Ascending aorta (tissue), 2 donors: ENCODE results near the gene TMEM178A. TPM values are rescaled to one million over a fixed set of nuclear protein-coding genes. Genes with fewer than 3 reads are reported as not detected.
A peak's percentile ranks its signal among the peaks of the same experiment; 100 is the strongest.

Experiments used
- DNase-seq, 2 donors: peaks; one replicate each; pipeline ENCODE4 v3.0.0-alpha.2; 2019; ENCODE audit warnings: low spot score in 2 of 2
- H3K27ac ChIP-seq, 2 donors: fragments of 200-600 bp; sonication (generic); one replicate each; pipeline ENCODE4 v1.5.1; 2016 to 2017; ENCODE audit warnings: mild to moderate bottlenecking in 1 of 2
- H3K27me3 ChIP-seq: fragments of 200-600 bp; sonication (generic); one replicate; pipeline ENCODE4 v1.5.1; 2017
- H3K36me3 ChIP-seq, 2 donors: fragments of 200-600 bp; sonication (generic); one replicate each; pipeline ENCODE4 v1.5.1; 2016
- H3K4me1 ChIP-seq, 2 donors: fragments of 200-600 bp; sonication (generic); one replicate each; pipeline ENCODE4 v1.5.1; 2016 to 2017; ENCODE audit warnings: mild to moderate bottlenecking in 1 of 2
- H3K4me3 ChIP-seq, 2 donors: fragments of 200-600 bp; sonication (generic); one replicate each; pipeline ENCODE4 v1.5.1; 2016 to 2017; ENCODE audit warnings: mild to moderate bottlenecking in 1 of 2
- H3K9me3 ChIP-seq, 2 donors: fragments of 200-600 bp; sonication (generic); one replicate each; pipeline ENCODE4 v1.5.1; 2016
- intact Hi-C: fragments of 100-400 bp; cut with DNase I; formaldehyde crosslinking; loops from one replicate; pipeline ENCODE4 v1.15.1; 2023
- total RNA-seq: library from RNA; depleted of rRNA; stranded (reverse); fragments of >200 nt; gene quantifications from one replicate; pipeline ENCODE4 v1.1.0, GENCODE V29; 2016
- TF ChIP-seq, protein P1 (sequence below), 3 experiments: fragments of 200-600 bp in 2 of 3; fragments of 450-650 bp in 1 of 3; sonication (generic) in 2 of 3; IDR thresholded peaks; one replicate each; pipeline ENCODE4 v1.5.1; 2016 to 2019; ENCODE audit warnings: antibody characterized with exemption in 3 of 3, mild to moderate bottlenecking in 1 of 3, moderate library complexity in 1 of 3

TMEM178A gene
- 29.5 TPM for total RNA-seq

DNA sequence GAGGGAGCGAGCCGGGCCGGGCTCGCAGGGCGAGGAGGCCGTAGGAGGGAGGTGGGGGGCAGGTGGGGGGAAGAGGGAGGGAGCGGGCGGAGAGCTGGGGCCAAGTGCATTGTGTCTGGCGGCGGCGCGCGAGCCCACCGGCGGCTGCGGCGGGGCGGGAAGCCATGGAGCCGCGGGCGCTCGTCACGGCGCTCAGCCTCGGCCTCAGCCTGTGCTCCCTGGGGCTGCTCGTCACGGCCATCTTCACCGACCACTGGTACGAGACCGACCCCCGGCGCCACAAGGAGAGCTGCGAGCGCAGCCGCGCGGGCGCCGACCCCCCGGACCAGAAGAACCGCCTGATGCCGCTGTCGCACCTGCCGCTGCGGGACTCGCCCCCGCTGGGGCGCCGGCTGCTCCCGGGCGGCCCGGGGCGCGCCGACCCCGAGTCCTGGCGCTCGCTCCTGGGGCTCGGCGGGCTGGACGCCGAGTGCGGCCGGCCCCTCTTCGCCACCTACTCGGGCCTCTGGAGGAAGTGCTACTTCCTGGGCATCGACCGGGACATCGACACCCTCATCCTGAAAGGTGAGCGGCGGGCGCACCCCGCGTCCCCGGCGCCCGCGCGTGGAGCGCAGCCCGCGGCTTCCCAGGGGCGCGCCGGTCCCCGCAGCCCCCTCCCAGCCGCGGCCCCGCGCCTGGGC, at the start of gene TMEM178A:
Gene TMEM178A (plus strand): TSS at position 107 of the 680 bp plus-strand sequence. CDS start 58 bp downstream, at position 165.
- DNase-seq = no peak
- Histone ChIP-seq H3K4me3 (peak within 1 kb of the TSS; percentile 86 to 92), H3K36me3 (no peaks in the 10 kb centered on the region), H3K9me3 (no peaks in the 10 kb centered on the region), H3K4me1 (peaks cover 0 to 10% of the 10 kb centered on the region in 2 donors), H3K27ac (peak within 1 kb of the TSS in 1 of 2 donors; percentile 40), H3K27me3 (no peaks in the 10 kb centered on the region)
- intact Hi-C loops = loop anchor here (5.0 kb wide), 2 partner anchors 56 to 111 kb away; partner anchors contain the start of gene THUMPD2
- TF ChIP-seq, protein P1, sequence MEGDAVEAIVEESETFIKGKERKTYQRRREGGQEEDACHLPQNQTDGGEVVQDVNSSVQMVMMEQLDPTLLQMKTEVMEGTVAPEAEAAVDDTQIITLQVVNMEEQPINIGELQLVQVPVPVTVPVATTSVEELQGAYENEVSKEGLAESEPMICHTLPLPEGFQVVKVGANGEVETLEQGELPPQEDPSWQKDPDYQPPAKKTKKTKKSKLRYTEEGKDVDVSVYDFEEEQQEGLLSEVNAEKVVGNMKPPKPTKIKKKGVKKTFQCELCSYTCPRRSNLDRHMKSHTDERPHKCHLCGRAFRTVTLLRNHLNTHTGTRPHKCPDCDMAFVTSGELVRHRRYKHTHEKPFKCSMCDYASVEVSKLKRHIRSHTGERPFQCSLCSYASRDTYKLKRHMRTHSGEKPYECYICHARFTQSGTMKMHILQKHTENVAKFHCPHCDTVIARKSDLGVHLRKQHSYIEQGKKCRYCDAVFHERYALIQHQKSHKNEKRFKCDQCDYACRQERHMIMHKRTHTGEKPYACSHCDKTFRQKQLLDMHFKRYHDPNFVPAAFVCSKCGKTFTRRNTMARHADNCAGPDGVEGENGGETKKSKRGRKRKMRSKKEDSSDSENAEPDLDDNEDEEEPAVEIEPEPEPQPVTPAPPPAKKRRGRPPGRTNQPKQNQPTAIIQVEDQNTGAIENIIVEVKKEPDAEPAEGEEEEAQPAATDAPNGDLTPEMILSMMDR (IDR thresholded peaks at IDR 0.05) = no peak

DNA sequence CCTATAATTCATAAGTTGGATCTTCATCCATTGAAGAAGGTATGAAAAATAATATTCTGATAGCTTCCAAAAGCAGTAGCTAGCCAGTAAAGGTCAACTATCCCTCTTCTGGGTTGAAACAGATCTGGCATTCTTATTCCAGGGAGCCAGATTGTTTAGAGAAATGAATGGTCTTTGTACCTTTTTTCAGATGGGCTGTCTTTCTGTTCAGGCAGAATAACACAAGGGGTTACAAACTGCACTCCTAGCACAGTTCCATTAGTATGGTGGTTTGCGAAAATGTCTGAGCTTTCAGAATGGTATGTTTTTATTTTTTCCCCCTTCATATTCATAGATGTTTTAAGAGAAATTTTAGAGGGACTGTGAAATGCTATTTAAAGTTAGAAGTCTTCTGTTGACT, 47.5 kb upstream of the TMEM178A start:
- intact Hi-C loops = no loop called here
- TF ChIP-seq, protein P1 (IDR thresholded peaks at IDR 0.05) = no peak
- DNase-seq = no peak

DNA sequence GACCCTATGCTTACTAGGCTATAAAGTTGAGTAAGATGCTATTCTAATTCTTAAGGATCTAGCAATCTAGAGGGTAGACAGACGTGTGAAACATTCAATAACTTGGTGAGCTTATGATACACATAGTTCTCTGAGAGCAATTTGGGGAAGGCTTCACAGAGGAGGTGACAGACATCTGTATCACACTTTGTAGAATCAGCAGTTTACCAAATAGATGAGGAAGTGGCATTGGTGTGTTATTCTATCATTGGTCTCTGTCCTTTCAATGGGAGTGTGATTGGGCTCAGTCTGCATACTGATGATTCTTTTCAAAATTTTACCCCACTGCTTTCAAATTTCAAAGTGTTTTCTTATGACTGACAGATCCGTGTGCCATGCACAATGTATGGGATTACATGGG, 47.0 kb upstream of the TMEM178A start:
- DNase-seq = no peak
- Histone ChIP-seq H3K27me3 (no peaks in the 10 kb centered on the region), H3K27ac (no peak overlapping the region), H3K4me3 (no peak overlapping the region), H3K36me3 (no peaks in the 10 kb centered on the region), H3K4me1 (peaks cover 7% of the 10 kb centered on the region in 2 donors), H3K9me3 (no peaks in the 10 kb centered on the region)
- TF ChIP-seq, protein P1 (IDR thresholded peaks at IDR 0.05) = no peak
- intact Hi-C loops = no loop called here

More for the DNA sequence above, 47.5 kb upstream of the TMEM178A start:
- no peak overlapping the region for H3K27ac ChIP-seq
- H3K4me1 ChIP-seq = peaks cover 3 to 7% of the 10 kb centered on the region in 2 donors
- H3K4me3 ChIP-seq = no peak overlapping the region
- no peaks in the 10 kb centered on the region for H3K36me3 ChIP-seq
- H3K9me3 ChIP-seq = no peaks in the 10 kb centered on the region
- no peaks in the 10 kb centered on the region for H3K27me3 ChIP-seq

DNA sequence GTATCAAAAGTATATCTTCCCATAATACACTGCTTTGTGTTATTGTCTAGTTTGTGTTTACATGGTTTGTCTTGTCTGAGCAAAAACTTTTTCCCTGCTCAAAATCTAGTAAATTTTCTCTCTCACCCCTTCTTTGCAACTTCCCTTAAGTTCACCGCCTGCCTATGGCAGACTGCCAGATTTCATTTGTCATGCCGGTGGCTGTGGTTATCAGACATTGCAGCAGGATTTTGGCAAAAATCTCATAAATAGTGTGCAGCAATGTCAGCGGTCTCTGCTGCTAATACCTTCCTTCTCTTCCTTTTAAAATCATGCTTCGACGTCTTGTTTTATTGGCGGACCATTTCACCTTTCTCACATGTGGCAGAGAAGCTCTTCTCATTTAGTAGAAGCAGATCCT, 45.6 kb upstream of the TMEM178A start:
- Histone ChIP-seq H3K9me3 (no peaks in the 10 kb centered on the region), H3K27ac (no peak overlapping the region), H3K4me3 (peak overlapping the region in 1 of 2 donors; percentile 6), H3K36me3 (no peaks in the 10 kb centered on the region), H3K27me3 (no peaks in the 10 kb centered on the region), H3K4me1 (peaks cover 7 to 11% of the 10 kb centered on the region in 2 donors)
- TF ChIP-seq, protein P1 (IDR thresholded peaks at IDR 0.05) = no peak
- DNase-seq = peak in 1 of 2 donors; percentile 76
- intact Hi-C loops = no loop called here

DNA sequence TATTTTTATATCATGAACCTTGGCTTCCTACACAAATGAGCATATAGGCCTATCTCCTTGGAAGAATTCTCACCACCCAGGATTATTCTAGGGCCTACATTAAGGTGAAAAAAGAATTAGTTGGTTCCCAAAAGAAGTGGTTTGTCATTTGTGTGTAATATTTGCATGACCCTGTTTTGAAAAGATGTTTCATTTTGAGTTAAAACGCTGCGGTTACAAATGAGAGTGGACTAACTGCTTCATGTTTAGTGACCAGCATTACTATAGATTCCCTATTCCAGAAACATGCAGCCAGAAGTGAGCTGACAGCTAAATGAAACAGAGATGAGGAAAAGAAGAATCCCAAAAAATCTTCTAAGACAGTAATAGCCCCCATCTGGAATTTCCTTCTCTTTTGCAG, 44.1 kb upstream of the TMEM178A start:
- TF ChIP-seq, protein P1 (IDR thresholded peaks at IDR 0.05) = no peak
- Histone ChIP-seq H3K4me1 (peaks cover 7 to 11% of the 10 kb centered on the region in 2 donors), H3K9me3 (no peaks in the 10 kb centered on the region)

More for the DNA sequence above, 44.1 kb upstream of the TMEM178A start:
- DNase-seq = no peak
- Histone ChIP-seq H3K27me3 (no peaks in the 10 kb centered on the region), H3K36me3 (no peaks in the 10 kb centered on the region), H3K4me3 (no peak overlapping the region), H3K27ac (no peak overlapping the region)
- intact Hi-C loops = no loop called here
